ENCODE measurements around the gene GFPT1.

DNA sequence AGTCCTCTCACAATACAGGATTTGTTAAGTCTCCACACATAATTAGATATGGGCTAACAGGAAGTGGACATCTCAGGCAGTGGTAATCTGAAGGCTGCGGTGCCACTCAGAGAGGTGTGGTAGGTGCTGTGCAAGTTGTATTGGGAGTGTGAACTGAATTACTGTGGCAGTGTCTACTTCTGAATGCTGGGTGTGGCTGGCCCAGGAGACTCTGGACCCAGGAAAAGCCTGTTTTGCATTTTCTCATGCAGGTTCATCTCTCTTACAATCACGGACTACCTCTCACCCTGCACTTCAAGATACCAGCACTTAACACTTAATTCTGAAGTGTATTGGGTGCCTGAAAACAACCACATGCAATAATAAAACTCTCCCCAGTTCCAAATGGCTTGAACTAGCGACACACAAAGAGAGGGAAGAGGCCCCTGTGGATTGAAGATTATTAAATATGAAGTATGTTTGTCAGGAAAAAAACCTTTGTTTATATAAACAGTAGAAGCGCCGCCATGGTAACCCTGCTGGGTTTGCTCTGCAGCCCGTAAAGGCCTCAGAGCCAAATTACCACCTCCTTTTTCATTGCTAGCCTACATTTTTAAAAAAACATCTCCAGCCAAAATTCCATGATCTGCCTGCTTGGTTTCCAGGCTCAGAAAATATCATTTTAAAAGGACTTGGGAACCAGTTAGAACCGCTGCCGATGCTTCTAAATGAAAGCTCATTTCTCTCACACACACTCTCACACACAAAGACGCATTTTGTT, 77.5 kb downstream of the GFPT1 start:
- TF ChIP-seq ZNF202 (tag by site-specific recombination; IDR thresholded peaks at IDR 0.05; ENCODE audit: borderline replicate concordance) (no peak), ZNF121 (tag by site-specific recombination; IDR thresholded peaks at IDR 0.05) (no peak), ZNF274 (IDR thresholded peaks at IDR 0.05; ENCODE audit: low read length) (no peak), ZNF274 (tag by site-specific recombination; IDR thresholded peaks at IDR 0.05; ENCODE audit: borderline replicate concordance) (no peak), ZNF133 (tag by site-specific recombination; IDR thresholded peaks at IDR 0.05) (no peak)
- TF ChIP-seq, protein P1, sequence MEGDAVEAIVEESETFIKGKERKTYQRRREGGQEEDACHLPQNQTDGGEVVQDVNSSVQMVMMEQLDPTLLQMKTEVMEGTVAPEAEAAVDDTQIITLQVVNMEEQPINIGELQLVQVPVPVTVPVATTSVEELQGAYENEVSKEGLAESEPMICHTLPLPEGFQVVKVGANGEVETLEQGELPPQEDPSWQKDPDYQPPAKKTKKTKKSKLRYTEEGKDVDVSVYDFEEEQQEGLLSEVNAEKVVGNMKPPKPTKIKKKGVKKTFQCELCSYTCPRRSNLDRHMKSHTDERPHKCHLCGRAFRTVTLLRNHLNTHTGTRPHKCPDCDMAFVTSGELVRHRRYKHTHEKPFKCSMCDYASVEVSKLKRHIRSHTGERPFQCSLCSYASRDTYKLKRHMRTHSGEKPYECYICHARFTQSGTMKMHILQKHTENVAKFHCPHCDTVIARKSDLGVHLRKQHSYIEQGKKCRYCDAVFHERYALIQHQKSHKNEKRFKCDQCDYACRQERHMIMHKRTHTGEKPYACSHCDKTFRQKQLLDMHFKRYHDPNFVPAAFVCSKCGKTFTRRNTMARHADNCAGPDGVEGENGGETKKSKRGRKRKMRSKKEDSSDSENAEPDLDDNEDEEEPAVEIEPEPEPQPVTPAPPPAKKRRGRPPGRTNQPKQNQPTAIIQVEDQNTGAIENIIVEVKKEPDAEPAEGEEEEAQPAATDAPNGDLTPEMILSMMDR (tag by site-specific recombination; IDR thresholded peaks at IDR 0.05), result no peak
- TF ChIP-seq, protein P2, sequence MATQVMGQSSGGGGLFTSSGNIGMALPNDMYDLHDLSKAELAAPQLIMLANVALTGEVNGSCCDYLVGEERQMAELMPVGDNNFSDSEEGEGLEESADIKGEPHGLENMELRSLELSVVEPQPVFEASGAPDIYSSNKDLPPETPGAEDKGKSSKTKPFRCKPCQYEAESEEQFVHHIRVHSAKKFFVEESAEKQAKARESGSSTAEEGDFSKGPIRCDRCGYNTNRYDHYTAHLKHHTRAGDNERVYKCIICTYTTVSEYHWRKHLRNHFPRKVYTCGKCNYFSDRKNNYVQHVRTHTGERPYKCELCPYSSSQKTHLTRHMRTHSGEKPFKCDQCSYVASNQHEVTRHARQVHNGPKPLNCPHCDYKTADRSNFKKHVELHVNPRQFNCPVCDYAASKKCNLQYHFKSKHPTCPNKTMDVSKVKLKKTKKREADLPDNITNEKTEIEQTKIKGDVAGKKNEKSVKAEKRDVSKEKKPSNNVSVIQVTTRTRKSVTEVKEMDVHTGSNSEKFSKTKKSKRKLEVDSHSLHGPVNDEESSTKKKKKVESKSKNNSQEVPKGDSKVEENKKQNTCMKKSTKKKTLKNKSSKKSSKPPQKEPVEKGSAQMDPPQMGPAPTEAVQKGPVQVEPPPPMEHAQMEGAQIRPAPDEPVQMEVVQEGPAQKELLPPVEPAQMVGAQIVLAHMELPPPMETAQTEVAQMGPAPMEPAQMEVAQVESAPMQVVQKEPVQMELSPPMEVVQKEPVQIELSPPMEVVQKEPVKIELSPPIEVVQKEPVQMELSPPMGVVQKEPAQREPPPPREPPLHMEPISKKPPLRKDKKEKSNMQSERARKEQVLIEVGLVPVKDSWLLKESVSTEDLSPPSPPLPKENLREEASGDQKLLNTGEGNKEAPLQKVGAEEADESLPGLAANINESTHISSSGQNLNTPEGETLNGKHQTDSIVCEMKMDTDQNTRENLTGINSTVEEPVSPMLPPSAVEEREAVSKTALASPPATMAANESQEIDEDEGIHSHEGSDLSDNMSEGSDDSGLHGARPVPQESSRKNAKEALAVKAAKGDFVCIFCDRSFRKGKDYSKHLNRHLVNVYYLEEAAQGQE (tag by site-specific recombination; IDR thresholded peaks at IDR 0.05), result no peak

Data from HEK293 (cell line).